Liver (tissue), 3 donors: ENCODE measurements around the gene ZNF415.

Experiments used
- CTCF ChIP-seq: fragments of 150-350 bp; IDR thresholded peaks from 2 replicates; pipeline ENCODE4 v1.5.1; 2017; ENCODE audit warnings: improper control_type of control experiment, low read depth, low read length; ENCODE audit not compliant: missing input control
- JUND ChIP-seq, 2 donors: IDR thresholded peaks; 2 replicates each; pipeline ENCODE4 v1.6.1; 2016; ENCODE audit warnings: antibody characterized with exemption in 2 of 2
- MAX ChIP-seq: IDR thresholded peaks from 2 replicates; pipeline ENCODE4 v1.6.1; 2016; ENCODE audit warnings: antibody characterized with exemption
- REST ChIP-seq: IDR thresholded peaks from 2 replicates; pipeline ENCODE4 v1.6.1; 2016; ENCODE audit warnings: antibody characterized with exemption, mild to moderate bottlenecking
- donor health status: healthy.
- donor health status: healthy.

- TF ChIP-seq REST (no peak), CTCF (no peak), MAX (no peak), JUND (IDR thresholded peaks at IDR 0.05) (no peak)
Measured at GRCh38 chr19:53092723-53093122, 40.0 kb downstream of the ZNF415 start.
